HG03103 (cell line): ENCODE data around the gene FNDC1.

ENCODE experiments used
- ATAC-seq: cut with Tn5 transposase; IDR thresholded peaks from one replicate; pipeline ENCODE4 v1.9.1; 2021; ENCODE audit warnings: low read depth; ENCODE audit not compliant: unreplicated experiment

Gene FNDC1

GRCh38 chr6:159203304-159204005 is 34.3 kb downstream of the FNDC1 start:
- no peak for ATAC-seq

- ATAC-seq, result no peak
These were observed 35.4 kb downstream of the FNDC1 start for GRCh38 chr6:159204605-159205004.

GRCh38 chr6:159212028-159212427 is 42.8 kb downstream of the FNDC1 start:
- ATAC-seq, result no peak

GRCh38 chr6:159212525-159213280 is 43.5 kb downstream of the FNDC1 start:
- ATAC-seq, result no peak

- no peak for ATAC-seq
These were observed 44.2 kb downstream of the FNDC1 start for GRCh38 chr6:159213405-159213804.

- ATAC-seq, result no peak
These were observed 45.1 kb downstream of the FNDC1 start for GRCh38 chr6:159214281-159214680.

GRCh38 chr6:159217595-159218275 is 48.5 kb downstream of the FNDC1 start:
- peak; percentile 78 for ATAC-seq

- ATAC-seq, result no peak
These were observed 50.9 kb downstream of the FNDC1 start for GRCh38 chr6:159220093-159220492.

- ATAC-seq, result no peak
These were observed 52.4 kb downstream of the FNDC1 start for GRCh38 chr6:159221486-159222170.

GRCh38 chr6:159224452-159224851 is 55.3 kb downstream of the FNDC1 start:
- no peak for ATAC-seq

- no peak for ATAC-seq
These were observed 60.5 kb downstream of the FNDC1 start for GRCh38 chr6:159229651-159230051.

- no peak for ATAC-seq
These were observed 63.0 kb downstream of the FNDC1 start for GRCh38 chr6:159232106-159232645.

- ATAC-seq, result no peak
These were observed 63.6 kb downstream of the FNDC1 start for GRCh38 chr6:159232751-159233150.

GRCh38 chr6:159233365-159234101 is 64.3 kb downstream of the FNDC1 start:
- ATAC-seq, result no peak

- no peak for ATAC-seq
These were observed 64.9 kb downstream of the FNDC1 start for GRCh38 chr6:159234102-159234553.

- ATAC-seq, result no peak
These were observed 69.8 kb downstream of the FNDC1 start for GRCh38 chr6:159238920-159239558.

- no peak for ATAC-seq
These were observed 79.9 kb downstream of the FNDC1 start for GRCh38 chr6:159249128-159249527.

- ATAC-seq, result no peak
These were observed 80.6 kb downstream of the FNDC1 start for GRCh38 chr6:159249752-159250151.

GRCh38 chr6:159250633-159251032 is 81.4 kb downstream of the FNDC1 start:
- no peak for ATAC-seq
